IPS-NIHi7 (cell line): ENCODE data around the gene DZIP1.

ENCODE experiments used
- DNase-seq: peaks from one replicate; pipeline ENCODE4 v3.0.0; 2012; ENCODE audit warnings: mixed read lengths; ENCODE audit errors: extremely low spot score

DZIP1 gene

GRCh38 chr13:95546919-95547318 lies 97.6 kb downstream of the DZIP1 start:
- DNase-seq = no peak

GRCh38 chr13:95544293-95544692 lies 100.2 kb downstream of the DZIP1 start:
- DNase-seq = no peak

GRCh38 chr13:95541911-95542474 lies 102.5 kb downstream of the DZIP1 start:
- no peak for DNase-seq

DNA sequence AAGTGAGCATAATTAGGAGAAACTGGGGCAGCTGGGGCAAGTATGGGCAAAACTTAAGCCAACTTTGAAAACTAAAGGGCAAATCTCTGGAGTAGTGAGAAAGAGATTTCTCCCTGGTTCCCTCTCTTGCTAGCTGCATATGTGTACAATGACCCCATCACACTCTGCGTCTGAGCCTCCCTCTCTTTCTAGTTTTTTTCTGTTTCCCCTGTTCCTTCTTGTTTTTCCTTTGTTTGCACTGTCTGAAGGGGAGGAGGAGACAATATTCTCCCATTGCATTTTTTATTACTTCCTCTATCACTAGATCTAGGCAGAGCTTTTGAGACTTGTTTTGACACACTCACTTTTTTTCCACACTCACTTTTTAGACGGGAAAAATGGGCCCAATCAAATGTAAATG lies 103.2 kb downstream of the DZIP1 start:
- DNase-seq = no peak

- DNase-seq = no peak
Observed at GRCh38 chr13:95540888-95541287, 103.6 kb downstream of the DZIP1 start.

DNA sequence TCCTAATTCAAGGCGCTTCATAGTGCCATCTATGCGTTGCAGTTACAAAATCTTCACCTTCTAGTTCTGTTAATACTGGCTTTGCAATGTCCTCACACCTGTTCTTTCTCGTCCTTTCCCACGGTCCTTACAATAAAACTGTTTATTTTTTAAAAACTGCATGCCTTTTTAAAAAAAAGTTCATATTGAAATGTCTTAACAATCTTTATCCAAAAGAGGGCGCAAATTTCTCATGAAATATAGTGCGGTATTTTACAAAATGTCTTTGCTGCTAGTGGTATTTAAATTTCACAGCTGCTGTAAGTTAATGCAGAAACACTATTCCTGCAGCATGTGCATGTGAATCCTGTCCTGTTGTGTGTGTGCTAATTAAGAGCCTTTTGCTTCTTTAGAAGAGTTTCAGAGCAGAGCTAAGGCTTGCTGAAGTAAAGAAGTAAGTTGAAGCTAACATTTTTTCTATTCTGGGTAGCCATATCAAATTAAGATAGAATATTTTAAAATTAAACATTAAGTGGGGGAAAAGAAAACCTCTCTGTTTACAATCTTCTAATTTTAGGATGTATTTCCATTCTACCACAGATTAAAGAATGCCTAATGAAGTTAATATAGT lies 107.8 kb downstream of the DZIP1 start:
- DNase-seq = no peak

- DNase-seq = no peak
Observed at GRCh38 chr13:95535243-95535642, 109.3 kb downstream of the DZIP1 start.

- DNase-seq = no peak
Observed at GRCh38 chr13:95533545-95534160, 110.9 kb downstream of the DZIP1 start.

DNA sequence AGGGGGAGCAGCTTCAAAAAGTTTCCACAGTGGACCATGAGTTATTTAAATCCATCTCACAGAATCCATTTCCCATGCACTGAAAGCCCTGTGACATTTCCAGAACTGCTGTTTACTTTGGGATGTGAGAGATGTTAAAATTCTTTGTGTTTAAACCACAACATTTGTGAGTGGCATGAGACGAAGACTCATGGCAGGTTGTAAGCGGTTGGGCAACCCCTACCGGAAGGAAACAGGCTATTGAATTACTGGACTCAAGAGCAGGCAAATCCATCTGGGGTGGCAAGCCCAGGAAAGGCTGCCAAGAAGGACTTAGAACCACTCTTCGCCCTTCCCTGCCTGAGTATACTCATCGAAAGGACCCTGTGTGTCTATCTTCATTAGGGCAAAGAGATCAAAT lies 114.3 kb downstream of the DZIP1 start:
- DNase-seq = no peak
